ENCODE measurements around the gene EIF4G3.

The EIF4G3 gene

GRCh38 chr1:21176586-21177555 is at the start of gene EIF4G3:
TSS of gene EIF4G3 (minus strand) at chr1:21176897. CDS start at chr1:21002742, 174,155 bp downstream.
- Histone ChIP-seq H3K36me3 (ENCODE audit: low read length) (no peaks in the 10 kb centered on the region), H3K27ac (ENCODE audit: low read depth, low read length) (peak within 1 kb of the TSS; percentile 73), H4K20me1 (ENCODE audit: low read depth, low read length) (peaks cover 21% of the 10 kb centered on the region), H3K27me3 (ENCODE audit: low read length) (no peaks in the 10 kb centered on the region), H3K9me2 (replicated peaks; ENCODE audit: insufficient read depth, low read length) (no peaks in the 10 kb centered on the region), H3K4me2 (ENCODE audit: low read depth, low read length, poor library complexity, severe bottlenecking) (peak within 1 kb of the TSS; percentile 81), H3K9ac (ENCODE audit: low read length) (peak within 1 kb of the TSS; percentile 92), H3K4me3 (ENCODE audit: insufficient read depth, low read length, poor library complexity, severe bottlenecking) (peak within 1 kb of the TSS; percentile 92), H3K9me3 (ENCODE audit: insufficient read depth, low read length) (no peaks in the 10 kb centered on the region), H3F3A (ENCODE audit: insufficient read depth) (peaks cover 26% of the 10 kb centered on the region), H3K79me2 (ENCODE audit: insufficient read depth, low read length) (peaks cover 42% of the 10 kb centered on the region), H2AFZ (ENCODE audit: low read depth, low read length, severe bottlenecking) (peak within 1 kb of the TSS; percentile 91)
- TF ChIP-seq CTCF (IDR thresholded peaks at IDR 0.05; ENCODE audit: insufficient read depth, low read length, poor library complexity, severe bottlenecking) (no peak), EZH2phosphoT487 (conservative IDR thresholded peaks at IDR 0.05; ENCODE audit: low read length) (no peak)

- H2AFZ ChIP-seq (ENCODE audit: low read depth, low read length, severe bottlenecking), result no peak overlapping the region
- no peaks in the 10 kb centered on the region for H3K79me2 ChIP-seq (ENCODE audit: insufficient read depth, low read length)
- H3K36me3 ChIP-seq (ENCODE audit: low read length), result no peaks in the 10 kb centered on the region
- no peak overlapping the region for H3K4me2 ChIP-seq (ENCODE audit: low read depth, low read length, poor library complexity, severe bottlenecking)
- no peaks in the 10 kb centered on the region for H3K9me2 ChIP-seq (replicated peaks; ENCODE audit: insufficient read depth, low read length)
- no peaks in the 10 kb centered on the region for H3K27me3 ChIP-seq (ENCODE audit: low read length)
- H3K27ac ChIP-seq (ENCODE audit: low read depth, low read length), result no peak overlapping the region
- H4K20me1 ChIP-seq (ENCODE audit: low read depth, low read length), result no peaks in the 10 kb centered on the region
- H3K4me3 ChIP-seq (ENCODE audit: insufficient read depth, low read length, poor library complexity, severe bottlenecking), result no peak overlapping the region
- H3K9me3 ChIP-seq (ENCODE audit: insufficient read depth, low read length), result no peaks in the 10 kb centered on the region
- no peak overlapping the region for H3K9ac ChIP-seq (ENCODE audit: low read length)
- TF ChIP-seq EZH2phosphoT487 (conservative IDR thresholded peaks at IDR 0.05; ENCODE audit: low read length) (no peak), CTCF (IDR thresholded peaks at IDR 0.05; ENCODE audit: insufficient read depth, low read length, poor library complexity, severe bottlenecking) (no peak)
- no peaks in the 10 kb centered on the region for H3F3A ChIP-seq (ENCODE audit: insufficient read depth)
Observed at GRCh38 chr1:21225065-21225464, 48.4 kb upstream of the EIF4G3 start.

GRCh38 chr1:21220815-21221214 is 44.1 kb upstream of the EIF4G3 start:
- H3K4me2 ChIP-seq (ENCODE audit: low read depth, low read length, poor library complexity, severe bottlenecking), result no peak overlapping the region
- H3K27me3 ChIP-seq (ENCODE audit: low read length), result no peaks in the 10 kb centered on the region
- H3K79me2 ChIP-seq (ENCODE audit: insufficient read depth, low read length), result no peaks in the 10 kb centered on the region
- no peaks in the 10 kb centered on the region for H4K20me1 ChIP-seq (ENCODE audit: low read depth, low read length)
- H3K9me2 ChIP-seq (replicated peaks; ENCODE audit: insufficient read depth, low read length), result no peaks in the 10 kb centered on the region
- H3K4me3 ChIP-seq (ENCODE audit: insufficient read depth, low read length, poor library complexity, severe bottlenecking), result no peak overlapping the region
- H2AFZ ChIP-seq (ENCODE audit: low read depth, low read length, severe bottlenecking), result no peak overlapping the region
- no peaks in the 10 kb centered on the region for H3K36me3 ChIP-seq (ENCODE audit: low read length)
- H3K27ac ChIP-seq (ENCODE audit: low read depth, low read length), result no peak overlapping the region
- H3F3A ChIP-seq (ENCODE audit: insufficient read depth), result no peaks in the 10 kb centered on the region
- H3K9ac ChIP-seq (ENCODE audit: low read length), result no peak overlapping the region
- H3K9me3 ChIP-seq (ENCODE audit: insufficient read depth, low read length), result no peaks in the 10 kb centered on the region
- TF ChIP-seq EZH2phosphoT487 (conservative IDR thresholded peaks at IDR 0.05; ENCODE audit: low read length), result no peak
- TF ChIP-seq CTCF (IDR thresholded peaks at IDR 0.05; ENCODE audit: insufficient read depth, low read length, poor library complexity, severe bottlenecking), result no peak
